Endothelial cell of umbilical vein (primary cell): ENCODE data around the gene EP400. TPM values are rescaled to one million over a fixed set of nuclear protein-coding genes. Genes with fewer than 3 reads are reported as not detected.

Experiments
- BruUV-seq: library from RNA; stranded (reverse); fragments of 400-500 nt; replicated peaks from 2 replicates; lab custom pipeline; 2021; lab: Mats Ljungman, UMichigan
- CTCF ChIA-PET: fragments of 300-600, 350-600 bp; sonication (Branson Sonifier 250); formaldehyde crosslinking; loops from one replicate; lab custom pipeline; 2021; ENCODE audit warnings: antibody characterized with exemption, inconsistent platforms; lab: Charles Lee
- POLR2A ChIA-PET: fragments of 300-600, 350-600 bp; sonication (Branson Sonifier 250); formaldehyde crosslinking; loops from one replicate; lab custom pipeline; 2021; ENCODE audit warnings: antibody characterized with exemption, inconsistent platforms; lab: Charles Lee
- DNase-seq: peaks from one replicate; pipeline ENCODE4 v3.0.0-alpha.2; 2011; ENCODE audit warnings: low read depth, low spot score
- FAIRE-seq: peaks from 2 replicates; lab custom pipeline; 2011; peaks lifted over from hg19 to GRCh38; lab: Jason Lieb, UNC
- H2AFZ ChIP-seq: 2 replicates; pipeline ENCODE4 v1.6.0; 2012; ENCODE audit warnings: low read depth, low read length, control low read depth, inconsistent platforms
- H3K27ac ChIP-seq: 2 replicates; pipeline ENCODE4 v1.5.1; 2011; ENCODE audit warnings: low read depth, mild to moderate bottlenecking, control low read depth, low read length, moderate library complexity; ENCODE audit not compliant: insufficient read depth
- H3K27me3 ChIP-seq, 2 experiments: 2 replicates each; pipeline versions ENCODE4 v1.6.0 to v1.6.1; 2011; ENCODE audit warnings: low read length in 2 of 2, mixed read lengths in 1 of 2; ENCODE audit not compliant: control insufficient read depth in 2 of 2, insufficient read depth in 2 of 2
- H3K36me3 ChIP-seq, 2 experiments: 2 replicates in 1 of 2; 3 replicates in 1 of 2; pipeline ENCODE4 v1.5.1; 2011; ENCODE audit warnings: low read length in 2 of 2, mild to moderate bottlenecking in 1 of 2, moderate library complexity in 1 of 2; ENCODE audit not compliant: control insufficient read depth in 2 of 2, insufficient read depth in 2 of 2; ENCODE audit errors: extremely low read depth in 1 of 2
- H3K4me1 ChIP-seq: 3 replicates; pipeline ENCODE4 v1.5.1; 2011; ENCODE audit warnings: mild to moderate bottlenecking, low read length; ENCODE audit not compliant: control insufficient read depth, insufficient read depth; ENCODE audit errors: extremely low read depth
- H3K4me2 ChIP-seq: 2 replicates; pipeline ENCODE4 v1.6.1; 2011; ENCODE audit warnings: low read length, control low read depth, mixed read lengths; ENCODE audit not compliant: insufficient read depth
- H3K4me3 ChIP-seq, 3 experiments: fragments of 200-600 bp in 1 of 3; sonication (generic), shearing (Covaris generic) in 1 of 3; replicated peaks in 1 of 3; 2 replicates each; pipeline ENCODE4 v1.5.1; 2011 to 2016; ENCODE audit warnings: control low read depth in 3 of 3, low read length in 3 of 3, mild to moderate bottlenecking in 2 of 3, inconsistent platforms in 1 of 3, low read depth in 1 of 3, moderate library complexity in 1 of 3; ENCODE audit not compliant: insufficient read depth in 1 of 3
- H3K79me2 ChIP-seq: 2 replicates; pipeline ENCODE4 v1.6.0; 2012; ENCODE audit warnings: low read length, inconsistent platforms; ENCODE audit not compliant: control insufficient read depth, insufficient read depth
- H3K9ac ChIP-seq: replicated peaks from 2 replicates; pipeline ENCODE3; 2011; ENCODE audit warnings: low read length, control low read depth; ENCODE audit not compliant: insufficient read depth; ENCODE audit errors: extremely low read depth
- H3K9me1 ChIP-seq: replicated peaks from 3 replicates; pipeline ENCODE4 v1.6.0; 2011; ENCODE audit warnings: mild to moderate bottlenecking, low read length; ENCODE audit not compliant: control insufficient read depth, insufficient read depth; ENCODE audit errors: extremely low read depth
- H3K9me3 ChIP-seq: replicated peaks from 2 replicates; pipeline ENCODE4 v1.5.1; 2012; ENCODE audit warnings: low read length, inconsistent platforms; ENCODE audit not compliant: control insufficient read depth, insufficient read depth
- H4K20me1 ChIP-seq: replicated peaks from 2 replicates; pipeline ENCODE3; 2011; ENCODE audit warnings: mild to moderate bottlenecking, low read length; ENCODE audit not compliant: control insufficient read depth, insufficient read depth; ENCODE audit errors: extremely low read depth
- CTCF ChIP-seq, 2 donors: IDR thresholded peaks; 1 replicate in 1 of 2; 2 replicates in 1 of 2; pipeline ENCODE4 v1.5.1; 2011; ENCODE audit warnings: low read length in 2 of 2, mild to moderate bottlenecking in 2 of 2, moderate library complexity in 2 of 2, control low read depth in 1 of 2, inconsistent platforms in 1 of 2, low read depth in 1 of 2; ENCODE audit not compliant: insufficient read depth in 1 of 2; ENCODE audit errors: extremely low read depth in 1 of 2
- EZH2 ChIP-seq: IDR thresholded peaks from 2 replicates; pipeline ENCODE4 v1.6.1; 2012; ENCODE audit warnings: borderline replicate concordance, low read depth, mild to moderate bottlenecking, moderate library complexity, low read length, inconsistent platforms; ENCODE audit not compliant: severe bottlenecking
- FOS ChIP-seq: IDR thresholded peaks from 2 replicates; pipeline ENCODE4 v1.6.1; 2011; ENCODE audit warnings: mild to moderate bottlenecking, low read length, moderate library complexity, borderline replicate concordance; ENCODE audit not compliant: insufficient read depth
- GATA2 ChIP-seq: IDR thresholded peaks from 2 replicates; pipeline ENCODE4 v1.7.0; 2011; ENCODE audit warnings: low read depth, mild to moderate bottlenecking, moderate library complexity, mixed read lengths, low read length; ENCODE audit not compliant: insufficient read length, insufficient read depth
- JUN ChIP-seq: IDR thresholded peaks from 2 replicates; pipeline ENCODE4 v1.6.1; 2011; ENCODE audit warnings: borderline replicate concordance, low read depth; ENCODE audit not compliant: insufficient read length, insufficient read depth
- MAX ChIP-seq: IDR thresholded peaks from 2 replicates; pipeline ENCODE4 v1.6.1; 2011; ENCODE audit not compliant: insufficient read depth, insufficient read length
- MYC ChIP-seq: IDR thresholded peaks from one replicate; pipeline ENCODE4 v1.6.1; 2011; ENCODE audit warnings: mild to moderate bottlenecking, low read depth, low read length
- POLR2A ChIP-seq: IDR thresholded peaks from 2 replicates; pipeline ENCODE4 v1.6.1; 2012; ENCODE audit warnings: low read depth, mild to moderate bottlenecking, control low read depth, low read length
- POLR2AphosphoS5 ChIP-seq: IDR thresholded peaks from 2 replicates; pipeline ENCODE4 v1.6.1; 2012; ENCODE audit warnings: low read depth, mild to moderate bottlenecking, control low read depth, low read length, moderate library complexity; ENCODE audit not compliant: insufficient read depth
- dilution Hi-C: fragments of 300-500 bp; cut with MboI; formaldehyde crosslinking; loops from one replicate; pipeline ENCODE4 v1.15.0; 2019; ENCODE audit warnings: low sequenced_read_pairs; ENCODE audit not compliant: extremely low pct_ligation_motif_present
- intact Hi-C: fragments of 100-400 bp; cut with micrococcal nuclease; formaldehyde crosslinking; loops from one replicate; pipeline ENCODE4 v1.10.0; 2022
- polyA plus RNA-seq, 4 experiments: library from polyadenylated mRNA; depleted of rRNA in 3 of 4; stranded (reverse) in 3 of 4; unstranded in 1 of 4; fragments of >200 nt; gene quantifications; 2 replicates each; pipeline versions ENCODE4 v1.2.1 to v1.2.3, GENCODE V29; 2011 to 2012; ENCODE audit warnings: missing spikeins in 1 of 4
- total RNA-seq: library from RNA; stranded (reverse); gene quantifications from 2 replicates; pipeline ENCODE4 v1.2.3, GENCODE V29; 2021

Gene EP400
- total and polyA plus RNA-seq, 2 donors (not counting 3 experiments of a cell fraction or from before 2014, with no cell fraction given), result 9.0 to 57.7 TPM

GRCh38 chr12:131910302-131911027, 39.3 kb upstream of the EP400 start:
- no peak for DNase-seq
- Histone ChIP-seq H3K4me3 (no peak overlapping the region), H3K27me3 (no peaks in the 10 kb centered on the region), H2AFZ (no peak overlapping the region), H3K9me1 (no peaks in the 10 kb centered on the region), H3K4me2 (no peak overlapping the region), H3K4me1 (peaks cover 12% of the 10 kb centered on the region), H3K79me2 (no peaks in the 10 kb centered on the region), H3K27ac (no peak overlapping the region), H3K9me3 (no peaks in the 10 kb centered on the region), H3K36me3 (peaks cover 13 to 38% of the 10 kb centered on the region in 2 experiments), H4K20me1 (no peaks in the 10 kb centered on the region), H3K9ac (no peak overlapping the region)
- TF ChIP-seq FOS, result no peak
- no peak for TF ChIP-seq GATA2
- no peak for TF ChIP-seq MAX
- no peak for TF ChIP-seq POLR2A
- no peak for TF ChIP-seq JUN
- no peak for TF ChIP-seq POLR2AphosphoS5
- TF ChIP-seq EZH2, result no peak
- no peak for TF ChIP-seq CTCF (IDR thresholded peaks at IDR 0.05; ENCODE audit: extremely low read depth in 1 of 2, insufficient read depth in 1 of 2, low read depth in 1 of 2, low read length in 2 of 2)
- no peak for TF ChIP-seq MYC
- no TSS peak for BruUV-seq
- dilution Hi-C loops (no loop called here), intact Hi-C loops (no loop called here)
- ChIA-PET POLR2A (no interaction called here), CTCF (no interaction called here)
- FAIRE-seq, result no peak
